Activated CD8-positive, alpha-beta memory T cell treated with anti-CD3 and anti-CD28 coated beads, Interleukin-2, amount 50 U/mL, for 24 hours (primary cell): Measurements from ENCODE around the gene HAX1.
"Not testable (repeated sequence)": the region's sequence is repeated elsewhere in the genome, so short reads cannot be mapped to it uniquely, and the experiment has no call there.

Experiments used
- DNase-seq: peaks from one replicate; pipeline ENCODE4 v3.0.0-alpha.2; 2020; ENCODE audit errors: extremely low read depth

Gene HAX1

DNA sequence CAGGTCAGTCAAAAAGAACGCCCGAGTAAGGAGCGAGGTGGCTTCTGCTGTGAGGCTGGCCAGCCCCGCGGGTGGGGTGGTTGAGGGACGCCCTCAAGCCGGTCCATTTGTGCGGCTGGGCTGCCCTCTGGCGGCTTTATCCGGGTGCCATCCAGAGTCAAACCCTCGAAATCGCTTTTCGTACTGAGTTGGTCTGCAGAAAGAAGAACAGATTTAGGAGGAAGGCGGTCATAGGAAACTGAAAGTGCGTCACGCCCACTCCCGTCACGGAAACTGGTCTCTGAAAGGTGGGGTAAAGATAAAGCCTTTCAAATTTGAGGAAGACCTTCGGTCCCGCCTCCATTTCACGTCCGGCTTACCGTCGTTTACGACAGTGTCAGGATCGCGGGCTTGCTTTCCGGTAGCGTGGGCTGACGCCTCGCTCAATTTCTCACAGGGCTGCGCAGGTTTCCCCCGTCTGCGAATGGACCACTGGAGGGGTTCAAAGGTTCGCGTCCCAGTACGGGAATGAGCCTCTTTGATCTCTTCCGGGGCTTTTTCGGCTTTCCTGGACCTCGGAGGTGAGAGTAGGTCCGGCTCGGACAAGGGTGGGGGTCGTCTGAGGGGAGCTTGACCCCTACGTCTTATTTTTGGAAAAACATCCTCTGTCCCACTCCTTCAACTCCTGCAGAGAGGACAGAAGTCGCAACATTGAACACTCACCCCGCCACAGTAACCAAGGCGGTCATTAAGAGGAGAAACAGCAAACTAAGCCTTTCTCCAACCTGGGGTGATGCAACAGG lies at the start of gene HAX1:
Gene HAX1 (plus strand): TSS at position 413 of the 782 bp plus-strand sequence. CDS start 95 bp downstream, at position 508.
- peak; percentile 97 for DNase-seq

DNA sequence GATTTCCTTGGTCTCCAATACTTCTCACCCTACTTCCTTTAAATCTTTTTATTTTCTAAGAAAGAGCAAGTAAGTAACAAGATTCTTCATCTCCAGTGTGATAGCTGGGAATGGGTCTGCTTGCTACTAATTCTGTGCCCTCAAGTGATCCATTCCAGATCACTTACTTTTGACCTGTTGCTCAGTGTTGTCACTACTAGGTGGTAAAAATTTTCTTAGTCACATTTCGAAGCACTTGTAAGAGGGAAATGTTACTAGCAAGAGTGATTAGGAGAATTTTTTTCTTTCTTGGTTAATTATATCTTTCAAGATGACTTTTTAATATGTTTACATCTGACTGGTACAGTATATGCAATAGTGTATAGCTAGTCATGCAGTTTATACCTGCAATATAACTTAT lies 49.5 kb upstream of the HAX1 start:
- no peak for DNase-seq

DNA sequence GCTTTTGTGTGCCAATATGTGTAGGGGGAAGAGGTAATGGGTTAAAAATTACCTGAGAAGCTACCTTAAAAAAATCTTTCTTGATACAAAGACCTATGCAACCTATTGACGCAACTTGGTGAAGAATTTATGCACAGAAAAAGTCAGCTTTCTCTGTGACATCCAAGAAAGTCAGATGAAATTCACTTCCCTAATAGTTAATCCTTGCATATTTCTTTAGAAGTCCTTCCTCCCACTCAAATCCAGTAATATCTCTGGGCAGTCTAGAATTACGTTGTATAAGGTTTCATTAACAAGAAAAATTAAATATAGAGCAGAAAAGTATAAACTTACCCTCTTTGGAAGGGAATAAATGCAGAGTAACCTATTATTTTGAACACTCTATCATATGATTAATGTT lies 48.8 kb upstream of the HAX1 start:
- no peak for DNase-seq

DNA sequence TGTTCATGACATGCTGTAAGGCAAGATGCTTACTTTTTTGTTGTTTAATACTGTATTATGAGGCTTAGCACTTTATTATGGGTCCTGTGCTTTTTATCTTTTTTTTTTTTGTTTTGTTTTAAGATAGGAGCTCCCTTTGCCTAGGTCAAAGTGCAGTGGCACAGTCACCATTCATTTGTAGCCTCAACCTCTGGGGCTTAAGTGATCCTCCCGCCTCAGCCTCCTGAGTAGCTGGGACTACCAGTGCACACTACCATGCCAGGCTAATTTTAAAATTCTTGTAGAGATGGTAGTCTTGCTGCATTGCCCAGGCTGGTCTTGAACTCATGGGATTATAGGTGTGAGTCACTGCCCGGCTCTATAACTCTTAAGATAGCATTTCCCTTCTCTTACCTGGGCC lies 47.1 kb upstream of the HAX1 start:
- no peak for DNase-seq

DNA sequence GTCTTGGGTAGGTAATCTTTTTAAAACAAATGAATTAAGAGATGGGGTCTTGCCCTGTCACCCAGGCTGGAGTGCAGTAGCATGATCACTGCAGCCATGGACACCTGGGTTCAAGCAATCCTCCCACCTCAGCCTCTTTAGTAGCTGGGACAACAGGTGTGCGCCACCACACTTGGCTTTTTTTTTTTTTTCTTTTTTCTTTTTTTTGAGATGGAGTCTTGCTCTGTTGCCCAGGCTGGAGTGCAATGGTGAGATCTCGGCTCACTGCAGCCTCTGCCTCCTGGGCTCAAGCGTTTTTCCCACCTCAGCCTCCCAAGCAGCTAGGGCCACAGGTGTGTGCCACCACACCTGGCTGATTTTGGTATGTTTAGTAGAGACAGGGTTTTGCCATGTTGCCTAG lies 41.3 kb upstream of the HAX1 start:
- not testable (repeated sequence) for DNase-seq

DNA sequence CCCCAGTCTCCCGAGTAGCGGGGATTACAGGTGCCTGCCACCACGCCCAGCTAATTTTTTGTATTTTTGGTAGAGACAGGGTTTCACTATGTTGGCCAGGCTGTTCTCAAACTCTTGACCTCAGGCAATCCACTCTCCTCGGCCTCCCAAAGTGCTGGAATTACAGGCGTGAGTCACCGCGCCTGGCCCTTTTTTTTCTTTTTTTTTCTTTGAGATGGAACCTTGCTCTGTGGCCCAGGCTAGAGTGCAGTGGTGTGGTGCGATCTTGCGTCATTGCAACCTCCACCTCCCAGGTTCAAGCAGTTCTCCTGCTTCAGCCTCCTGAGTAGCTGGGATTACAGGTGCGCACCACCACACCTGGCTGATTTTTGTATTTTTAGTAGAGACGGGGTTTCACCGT lies 39.3 kb upstream of the HAX1 start:
- not testable (repeated sequence) for DNase-seq

DNA sequence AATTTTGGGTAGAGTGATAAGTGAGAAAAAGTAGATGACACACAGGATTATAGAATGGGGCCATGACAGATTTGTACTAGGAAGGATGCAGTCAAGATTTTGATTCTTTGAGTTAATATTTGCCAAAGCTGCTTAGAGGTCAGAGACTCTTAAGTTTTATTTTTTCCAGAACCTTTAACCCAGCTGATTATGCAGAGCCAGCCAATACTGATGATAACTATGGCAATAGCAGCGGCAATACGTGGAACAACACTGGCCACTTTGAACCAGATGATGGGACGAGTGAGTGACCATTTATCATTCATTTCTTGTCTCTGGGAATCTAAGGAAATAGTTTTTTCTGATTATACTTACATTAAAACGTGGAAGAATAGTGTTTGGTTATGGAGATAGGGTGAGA lies 35.6 kb upstream of the HAX1 start:
- no peak for DNase-seq

DNA sequence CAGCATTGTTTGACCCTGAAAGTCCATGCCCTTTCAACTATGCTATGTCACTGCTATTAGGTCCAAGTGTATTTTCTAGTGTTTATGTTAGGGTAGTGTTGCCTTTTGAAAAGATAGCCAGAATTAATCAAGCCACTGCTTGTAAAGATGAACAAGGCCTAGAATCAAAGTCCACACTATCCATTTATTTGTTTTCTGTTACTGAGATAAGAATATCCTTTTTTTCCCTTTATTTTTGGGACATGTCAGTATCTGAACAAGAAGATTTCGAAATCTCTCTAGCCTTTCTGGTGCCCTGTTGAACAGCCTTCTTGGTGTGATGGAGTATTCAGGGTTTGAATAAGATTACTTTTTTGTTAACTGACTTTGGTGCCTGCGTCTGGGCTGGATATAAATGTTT lies 35.0 kb upstream of the HAX1 start:
- DNase-seq: no peak

DNA sequence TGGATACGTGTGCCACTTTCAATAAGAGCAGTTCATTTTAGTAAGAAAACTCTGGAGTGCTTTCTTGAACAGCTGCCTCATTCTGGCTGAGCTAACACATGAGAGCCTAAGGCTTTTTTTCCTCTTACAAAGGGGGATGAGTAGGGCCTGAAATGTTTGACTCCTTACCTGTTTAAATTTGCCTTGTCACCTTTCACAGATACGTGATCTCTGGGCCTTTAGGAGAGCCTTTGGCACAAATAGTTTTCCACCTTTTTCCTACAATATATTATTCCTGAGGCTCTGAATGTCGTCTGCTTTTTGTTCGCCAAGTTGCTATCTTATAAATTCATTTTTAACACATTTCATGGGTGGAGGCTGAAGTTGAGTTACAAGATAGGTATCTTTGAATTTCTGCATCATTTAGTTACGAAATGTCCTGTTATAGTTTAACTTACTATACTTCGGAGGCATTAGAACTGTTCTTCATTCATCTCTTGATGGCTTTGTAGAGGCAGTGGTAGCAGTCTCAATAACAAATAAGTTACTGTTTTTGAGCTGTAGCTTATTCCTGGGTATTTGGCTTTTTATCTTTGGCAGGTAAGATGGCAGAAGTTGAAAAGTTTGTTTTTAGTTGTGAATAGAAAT lies 34.4 kb upstream of the HAX1 start:
- DNase-seq: no peak

DNA sequence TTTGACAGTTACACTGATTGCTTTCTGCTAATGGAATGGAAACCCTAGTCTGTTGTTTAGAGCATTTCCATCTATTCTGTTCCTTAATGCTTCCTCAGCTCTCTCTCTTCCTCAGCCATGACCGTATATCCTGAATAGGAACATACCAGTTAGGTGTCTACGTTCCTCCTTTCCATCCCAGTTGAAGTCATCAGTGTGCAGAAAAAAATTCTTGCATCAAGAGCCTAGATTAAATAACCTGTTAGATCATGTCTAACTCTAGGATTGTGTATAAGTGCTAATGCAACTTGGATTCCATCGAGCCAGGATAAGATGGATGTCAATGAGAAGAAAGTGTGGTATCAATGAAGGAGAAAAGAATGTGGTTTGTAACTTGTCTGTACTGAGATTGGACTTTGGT lies 32.9 kb upstream of the HAX1 start:
- DNase-seq: no peak

DNA sequence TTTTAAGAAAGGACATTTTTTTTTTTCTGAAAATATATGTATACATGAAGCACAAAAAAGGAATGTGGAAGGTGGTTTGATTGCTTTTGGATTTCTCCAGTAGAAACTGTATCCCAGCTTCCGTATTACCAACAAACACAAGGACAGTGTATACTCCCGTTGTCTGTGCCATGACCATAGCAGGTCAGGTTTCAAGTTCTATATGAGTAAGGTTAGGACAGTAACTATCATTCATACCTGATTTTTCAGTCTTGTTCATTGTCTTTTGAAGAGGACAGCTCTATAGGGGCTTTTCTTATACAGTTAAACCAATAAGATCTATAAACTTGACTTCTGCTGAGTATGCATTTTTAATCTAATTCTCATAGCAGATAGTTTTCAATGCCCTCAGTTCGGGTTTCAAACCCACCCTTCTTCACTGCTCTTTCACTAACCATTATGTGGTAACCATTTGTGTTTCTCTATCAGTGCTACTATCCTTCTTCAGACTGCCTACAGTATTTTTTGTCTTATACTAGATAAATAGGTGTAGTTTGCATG lies 32.1 kb upstream of the HAX1 start:
- no peak for DNase-seq

DNA sequence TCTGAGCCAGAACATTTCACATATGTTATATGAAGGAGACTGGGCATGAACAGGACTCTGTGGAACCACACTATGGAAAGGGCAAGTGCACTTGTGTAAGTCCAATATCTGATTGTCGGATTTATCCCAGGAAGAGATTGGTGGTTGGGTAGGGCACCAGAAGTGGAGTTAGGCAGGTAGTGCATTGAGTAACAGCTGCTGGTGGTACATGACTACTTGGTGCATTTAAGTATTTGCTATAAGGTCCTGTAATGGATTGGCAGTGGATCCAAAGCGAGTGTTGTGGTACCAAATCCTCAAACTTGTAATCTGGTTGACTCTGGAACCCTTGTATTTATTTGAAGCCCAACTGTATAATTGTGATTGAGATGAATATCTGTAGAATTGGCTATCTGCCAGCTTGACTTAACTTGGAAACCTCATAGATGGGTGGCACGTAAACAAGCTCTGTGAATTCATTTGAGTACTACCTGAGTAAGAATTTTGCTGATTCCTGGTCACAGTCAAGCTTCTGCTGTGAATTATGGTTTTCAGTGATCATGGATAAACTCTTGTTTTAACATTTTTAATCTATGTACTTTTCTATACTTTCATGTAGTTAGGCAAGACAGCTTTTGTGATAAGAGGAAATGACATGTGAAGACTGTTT lies 30.6 kb upstream of the HAX1 start:
- DNase-seq: no peak

DNA sequence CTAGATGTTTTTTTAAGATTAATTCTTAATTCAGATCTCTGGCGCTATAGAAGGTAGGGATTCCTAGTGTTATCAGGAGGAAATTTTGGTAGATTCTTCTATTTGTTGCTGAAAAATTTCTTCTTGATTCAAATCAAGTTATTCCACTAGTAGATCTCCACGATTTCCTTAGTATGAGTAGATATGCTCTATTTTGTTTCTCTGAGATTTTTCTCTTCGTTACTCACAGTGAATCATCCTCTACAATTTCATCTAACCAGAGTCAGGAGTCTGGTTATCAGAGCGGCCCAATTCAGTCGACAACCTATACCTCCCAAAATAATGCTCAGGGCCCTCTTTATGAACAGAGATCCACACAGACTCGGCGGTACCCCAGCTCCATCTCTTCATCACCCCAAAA lies 18.8 kb upstream of the HAX1 start:
- DNase-seq: no peak

DNA sequence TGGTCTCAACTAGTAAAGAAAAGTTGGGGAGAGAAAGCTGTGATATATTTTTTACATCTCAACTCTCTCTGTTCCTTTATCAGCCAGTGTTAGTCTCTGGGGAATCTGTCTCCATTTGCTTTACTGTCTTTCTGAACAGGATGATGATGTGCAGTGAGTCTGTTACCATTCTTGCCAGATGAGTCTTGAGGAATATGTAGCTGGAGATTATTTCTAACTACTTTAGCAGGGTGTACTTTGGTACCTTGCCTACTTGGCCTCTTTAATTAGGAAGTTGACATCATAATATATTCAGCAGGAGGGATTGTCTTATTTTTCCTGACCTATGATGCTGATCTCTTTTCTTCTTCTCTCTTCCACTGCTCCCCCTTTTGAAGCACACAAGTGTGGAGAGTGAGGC lies 15.7 kb upstream of the HAX1 start:
- DNase-seq: no peak

DNA sequence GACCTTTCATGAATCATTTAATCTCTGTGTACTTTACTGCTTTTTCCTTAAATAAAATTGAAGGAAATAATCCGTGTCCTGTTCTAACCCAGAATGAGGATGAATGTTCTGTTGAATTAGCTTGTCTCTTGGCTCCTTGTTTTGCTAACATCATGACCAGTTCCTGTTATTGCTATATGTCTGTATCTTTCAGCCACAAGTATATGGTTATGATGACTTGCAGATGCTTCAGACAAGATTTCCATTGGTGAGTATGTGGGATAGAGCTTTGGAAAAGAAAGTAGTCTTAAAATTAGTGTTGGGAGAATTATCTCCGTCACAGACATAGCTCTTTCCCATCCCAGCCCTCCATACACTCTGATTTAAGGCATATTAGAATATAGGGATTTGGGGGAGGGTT lies 13.6 kb upstream of the HAX1 start:
- no peak for DNase-seq

DNA sequence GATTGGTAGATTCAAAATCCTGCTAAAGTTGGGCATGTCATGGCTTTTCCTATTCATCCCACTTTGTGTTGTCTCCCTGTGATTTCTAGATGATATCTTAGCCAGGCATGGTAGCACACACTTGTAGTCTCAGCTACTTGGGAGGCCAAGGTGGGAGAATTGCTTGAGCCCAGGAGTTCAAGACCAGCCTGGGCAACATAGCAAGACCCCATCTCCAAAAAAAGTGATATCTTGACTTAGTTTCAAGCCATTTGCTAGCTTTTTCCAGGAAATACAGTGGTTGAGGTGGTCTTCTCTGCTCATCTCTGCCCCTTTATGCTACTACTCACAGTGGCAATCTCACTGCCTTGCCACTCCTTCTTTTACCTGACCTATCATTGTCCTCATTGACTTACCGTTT lies 12.3 kb upstream of the HAX1 start:
- DNase-seq: no peak

DNA sequence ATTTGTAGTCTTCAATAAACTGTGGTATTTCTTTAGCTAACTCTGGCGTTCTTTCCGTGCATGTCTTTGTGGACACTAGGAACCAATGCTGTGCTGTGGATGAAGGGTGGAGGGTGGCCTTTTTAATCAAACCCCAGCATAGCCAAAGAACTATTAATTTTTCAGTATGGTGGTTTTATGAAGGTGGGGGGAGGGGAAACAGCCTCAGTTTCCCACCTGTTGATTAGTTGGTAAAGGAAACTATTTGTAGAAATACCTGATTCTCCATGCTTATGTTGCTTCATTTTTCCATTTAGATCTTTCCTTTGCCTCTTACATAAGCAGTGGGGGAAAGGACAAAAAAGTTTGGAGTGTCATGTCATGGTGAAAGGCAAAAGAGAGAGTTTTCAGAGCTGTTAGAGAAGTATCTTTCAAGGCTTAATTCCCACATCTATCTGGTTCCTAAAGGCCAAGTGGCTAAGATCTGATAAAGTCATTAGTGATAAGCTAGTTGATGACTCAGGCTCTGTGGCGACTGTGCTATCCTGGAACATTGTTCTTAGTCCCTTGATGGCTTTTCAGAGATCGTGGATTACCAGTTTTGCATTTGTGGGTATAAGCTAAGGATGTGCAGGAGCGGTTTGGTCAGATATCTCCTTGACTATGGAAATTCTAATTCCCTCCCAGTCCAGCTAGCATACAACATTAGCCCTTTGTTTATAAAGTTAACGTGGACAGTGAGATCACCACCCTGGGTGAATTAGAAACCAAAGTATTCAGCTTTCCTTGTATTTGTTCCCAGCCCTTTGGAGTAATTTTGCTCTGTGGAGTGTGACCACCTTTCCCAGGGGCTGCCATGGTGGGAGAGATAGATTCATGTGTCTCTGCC lies 8.7 kb upstream of the HAX1 start:
- no peak for DNase-seq

DNA sequence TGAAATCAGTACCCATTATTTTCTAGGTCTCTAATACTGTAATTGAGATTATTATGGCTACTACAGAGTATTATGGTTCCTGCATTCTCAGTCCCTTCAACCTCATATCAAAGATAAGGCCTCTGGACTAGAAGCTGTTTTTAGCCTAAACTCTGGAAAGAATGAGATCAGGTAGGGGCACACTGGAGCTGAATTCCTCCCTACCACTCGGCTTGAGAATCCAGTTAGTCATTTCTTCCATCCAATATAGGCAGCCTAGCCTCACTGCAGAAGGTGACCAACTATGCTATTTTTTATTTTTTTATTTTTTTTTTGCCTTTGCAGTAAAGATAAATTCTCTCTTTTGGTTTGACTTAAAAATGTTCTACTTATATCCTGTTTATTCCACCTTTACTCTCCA lies 8.0 kb upstream of the HAX1 start:
- no peak for DNase-seq

DNA sequence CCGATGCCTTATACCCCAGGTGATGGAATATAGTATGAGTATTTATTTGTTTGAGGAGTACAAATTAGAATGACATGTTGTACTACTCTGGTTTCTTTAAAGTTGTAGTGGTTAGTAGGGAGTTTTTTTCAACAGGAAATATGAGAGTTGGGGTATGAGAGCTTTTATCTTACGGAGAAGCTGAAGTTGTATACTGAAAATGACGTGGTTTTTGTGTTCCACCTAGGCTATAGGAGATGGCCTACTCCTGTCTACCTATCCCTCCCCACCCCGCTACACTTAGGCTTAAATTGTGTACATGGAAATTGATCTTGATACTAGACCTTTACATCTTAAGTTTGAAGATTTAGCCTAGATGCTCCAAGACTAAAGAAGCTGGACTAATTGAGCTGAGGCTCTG lies 6.8 kb upstream of the HAX1 start:
- DNase-seq: no peak

DNA sequence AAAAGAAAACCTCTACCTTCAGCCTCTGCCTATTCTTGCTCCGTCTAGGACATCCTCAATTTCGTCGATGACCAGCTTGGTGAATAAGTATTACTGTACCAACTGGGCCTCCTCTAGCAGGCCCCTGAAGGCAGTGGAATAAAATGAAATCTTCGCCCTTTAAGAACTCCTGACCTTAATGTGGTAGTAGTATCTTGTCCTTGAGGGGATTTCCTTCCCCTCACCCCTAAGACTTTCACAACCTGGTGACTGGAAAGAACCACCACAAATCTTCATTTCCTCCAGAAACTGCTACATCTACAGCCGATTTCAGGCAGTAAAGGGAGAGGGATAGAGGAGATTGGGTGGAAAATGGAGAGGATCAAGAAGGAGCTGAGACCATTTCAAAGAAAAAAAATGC lies 1.6 kb upstream of the HAX1 start:
- DNase-seq: no peak

DNA sequence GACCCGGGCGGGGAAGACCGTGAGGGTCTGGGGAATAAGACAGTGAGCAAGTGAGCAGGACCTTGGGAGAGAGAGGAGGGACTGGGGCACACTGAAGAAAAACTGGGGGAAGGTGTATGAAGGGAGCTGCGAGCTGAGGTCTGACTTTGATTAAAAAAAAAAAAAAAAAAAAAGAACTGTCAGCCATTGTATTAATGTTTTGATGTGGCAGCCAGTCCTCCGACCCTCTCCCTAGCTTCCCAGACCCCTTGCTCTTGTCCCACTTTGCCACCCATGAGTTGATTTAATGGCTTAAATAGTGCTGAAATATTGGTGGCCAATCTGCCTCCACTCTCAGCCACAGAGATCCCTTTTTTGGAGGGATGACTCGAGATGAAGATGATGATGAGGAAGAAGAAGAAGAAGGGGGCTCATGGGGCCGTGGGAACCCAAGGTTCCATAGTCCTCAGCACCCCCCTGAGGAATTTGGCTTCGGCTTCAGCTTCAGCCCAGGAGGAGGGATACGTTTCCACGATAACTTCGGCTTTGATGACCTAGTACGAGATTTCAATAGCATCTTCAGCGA lies 652 bp downstream of the HAX1 start:
- DNase-seq: no peak

DNA sequence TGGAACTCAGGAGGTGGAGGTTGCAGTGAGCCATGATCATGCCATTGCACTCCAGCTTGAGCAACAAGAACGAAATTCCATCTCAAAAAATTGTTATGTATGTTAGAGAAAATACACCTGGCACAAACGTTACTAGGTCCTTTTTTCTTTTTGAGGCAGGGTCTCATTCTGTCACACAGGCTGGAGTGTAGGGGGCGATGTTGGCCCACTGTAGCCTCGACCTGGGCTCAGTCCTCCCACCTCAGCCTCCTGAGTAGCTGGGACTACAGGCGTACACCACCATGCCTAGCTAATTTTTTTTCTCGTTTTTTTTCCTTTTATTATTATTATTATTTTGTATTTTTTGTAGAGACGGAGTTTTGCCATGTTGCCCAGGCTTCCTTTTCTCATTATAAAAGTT lies 4.4 kb downstream of the HAX1 start:
- no peak for DNase-seq
